Fibroblast of lung (primary cell): ENCODE measurements around the gene ACVR1B. TPM values are rescaled to one million over a fixed set of nuclear protein-coding genes. Genes with fewer than 3 reads are reported as not detected.

Source experiments
- DNase-seq, 2 donors: peaks; one replicate each; pipeline versions ENCODE4 v3.0.0 to v3.0.0-alpha.2; 2010; ENCODE audit warnings: low read depth in 2 of 2
- H2AFZ ChIP-seq: 2 replicates; pipeline ENCODE4 v1.5.1; 2012; ENCODE audit warnings: low read length, control low read depth, inconsistent platforms
- H3K27ac ChIP-seq: 2 replicates; pipeline ENCODE4 v1.5.1; 2011; ENCODE audit warnings: low read length, control low read depth; ENCODE audit not compliant: insufficient read depth
- H3K27me3 ChIP-seq: 2 replicates; pipeline ENCODE4 v1.5.1; 2011; ENCODE audit warnings: mild to moderate bottlenecking, low read length; ENCODE audit not compliant: control insufficient read depth, insufficient read depth
- H3K36me3 ChIP-seq: 2 replicates; pipeline ENCODE4 v1.5.1; 2011; ENCODE audit warnings: low read length; ENCODE audit not compliant: control insufficient read depth, insufficient read depth
- H3K4me1 ChIP-seq: 2 replicates; pipeline ENCODE4 v1.5.1; 2011; ENCODE audit warnings: low read length; ENCODE audit not compliant: control insufficient read depth, insufficient read depth; ENCODE audit errors: extremely low read depth
- H3K4me2 ChIP-seq: 2 replicates; pipeline ENCODE4 v1.5.1; 2011; ENCODE audit warnings: low read length, control low read depth; ENCODE audit not compliant: insufficient read depth; ENCODE audit errors: extremely low read depth
- H3K4me3 ChIP-seq, 4 experiments: fragments of 200-600 bp in 1 of 4; sonication (generic) in 1 of 4; replicated peaks in 1 of 4; 2 replicates each; pipeline ENCODE4 v1.5.1; 2011 to 2016; ENCODE audit warnings: low read length in 4 of 4, low read depth in 3 of 4, mild to moderate bottlenecking in 3 of 4, control low read depth in 2 of 4, inconsistent platforms in 1 of 4, mixed read lengths in 1 of 4; ENCODE audit not compliant: insufficient read depth in 1 of 4; ENCODE audit errors: control extremely low read depth in 1 of 4
- H3K79me2 ChIP-seq: 2 replicates; pipeline ENCODE4 v1.5.1; 2012; ENCODE audit warnings: mild to moderate bottlenecking, low read length, inconsistent platforms; ENCODE audit not compliant: control insufficient read depth, insufficient read depth
- H3K9ac ChIP-seq: 2 replicates; pipeline ENCODE4 v1.5.1; 2011; ENCODE audit warnings: mild to moderate bottlenecking, low read length, control low read depth; ENCODE audit not compliant: insufficient read depth
- H3K9me3 ChIP-seq: 2 replicates; pipeline ENCODE4 v1.5.1; 2012; ENCODE audit warnings: low read depth, low read length; ENCODE audit not compliant: control insufficient read depth, insufficient read depth
- H4K20me1 ChIP-seq: 2 replicates; pipeline ENCODE4 v1.5.1; 2011; ENCODE audit warnings: low read length; ENCODE audit not compliant: control insufficient read depth, insufficient read depth; ENCODE audit errors: extremely low read depth
- EZH2 ChIP-seq: IDR thresholded peaks from 2 replicates; pipeline ENCODE4 v1.5.1; 2012; ENCODE audit warnings: low read length, control low read depth, mild to moderate bottlenecking; ENCODE audit errors: missing control alignments
- polyA plus RNA-seq, 2 donors: library from polyadenylated mRNA; depleted of rRNA in 1 of 2; stranded (reverse) in 1 of 2; unstranded in 1 of 2; fragments of >200 nt; gene quantifications; 2 replicates each; pipeline ENCODE4 v1.2.1, GENCODE V29; 2011 to 2012; ENCODE audit warnings: missing spikeins in 1 of 2
- total RNA-seq: library from RNA; depleted of rRNA; stranded (reverse); fragments of >200 nt; gene quantifications from 2 replicates; pipeline ENCODE4 v1.2.1, GENCODE V29; 2014
- TF ChIP-seq, protein P1 (sequence below), 2 donors: IDR thresholded peaks in 1 of 2; conservative IDR thresholded peaks in 1 of 2; 1 replicate in 1 of 2; 2 replicates in 1 of 2; pipeline ENCODE4 v1.5.1; 2011 to 2012; ENCODE audit warnings: low read length in 2 of 2, control low read depth in 1 of 2, inconsistent platforms in 1 of 2, low read depth in 1 of 2, mild to moderate bottlenecking in 1 of 2

Gene ACVR1B
- total and polyA plus RNA-seq, 2 donors (not counting 1 experiment from before 2014, with no cell fraction given), result 12.4 to 13.6 TPM

DNA sequence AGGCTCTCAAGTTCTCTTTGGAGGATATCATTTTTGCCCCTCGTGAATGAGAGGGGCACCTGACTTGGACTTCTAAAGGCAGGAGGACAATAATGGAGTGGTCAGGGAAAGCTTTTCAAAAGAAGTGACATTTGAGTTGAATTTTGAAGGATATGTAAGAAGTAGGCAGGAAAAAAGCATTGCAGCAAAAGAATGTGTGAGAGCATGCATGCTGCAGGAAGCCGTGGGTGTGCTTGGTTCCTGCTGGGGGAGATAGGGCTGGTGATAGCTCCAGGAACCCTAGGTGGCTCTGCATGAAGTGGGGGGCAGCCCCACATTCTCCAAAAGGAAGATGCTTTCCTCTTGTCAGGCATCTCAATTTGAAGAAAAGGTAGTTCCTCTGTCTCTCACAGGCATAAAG lies 23.1 kb downstream of the ACVR1B start:
- no peak overlapping the region for H2AFZ ChIP-seq
- no peak overlapping the region for H3K4me3 ChIP-seq
- no peak for DNase-seq
- H3K36me3 ChIP-seq, result peaks cover 12% of the 10 kb centered on the region
- no peaks in the 10 kb centered on the region for H4K20me1 ChIP-seq
- peaks cover 13% of the 10 kb centered on the region for H3K4me1 ChIP-seq
- H3K4me2 ChIP-seq, result no peak overlapping the region
- peaks cover 4% of the 10 kb centered on the region for H3K79me2 ChIP-seq
- no peak overlapping the region for H3K9ac ChIP-seq
- TF ChIP-seq, protein P1, sequence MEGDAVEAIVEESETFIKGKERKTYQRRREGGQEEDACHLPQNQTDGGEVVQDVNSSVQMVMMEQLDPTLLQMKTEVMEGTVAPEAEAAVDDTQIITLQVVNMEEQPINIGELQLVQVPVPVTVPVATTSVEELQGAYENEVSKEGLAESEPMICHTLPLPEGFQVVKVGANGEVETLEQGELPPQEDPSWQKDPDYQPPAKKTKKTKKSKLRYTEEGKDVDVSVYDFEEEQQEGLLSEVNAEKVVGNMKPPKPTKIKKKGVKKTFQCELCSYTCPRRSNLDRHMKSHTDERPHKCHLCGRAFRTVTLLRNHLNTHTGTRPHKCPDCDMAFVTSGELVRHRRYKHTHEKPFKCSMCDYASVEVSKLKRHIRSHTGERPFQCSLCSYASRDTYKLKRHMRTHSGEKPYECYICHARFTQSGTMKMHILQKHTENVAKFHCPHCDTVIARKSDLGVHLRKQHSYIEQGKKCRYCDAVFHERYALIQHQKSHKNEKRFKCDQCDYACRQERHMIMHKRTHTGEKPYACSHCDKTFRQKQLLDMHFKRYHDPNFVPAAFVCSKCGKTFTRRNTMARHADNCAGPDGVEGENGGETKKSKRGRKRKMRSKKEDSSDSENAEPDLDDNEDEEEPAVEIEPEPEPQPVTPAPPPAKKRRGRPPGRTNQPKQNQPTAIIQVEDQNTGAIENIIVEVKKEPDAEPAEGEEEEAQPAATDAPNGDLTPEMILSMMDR (conservative IDR thresholded peaks at IDR 0.05 in 1 of 2, IDR thresholded peaks at IDR 0.05 in 1 of 2; ENCODE audit: low read depth in 1 of 2, low read length in 2 of 2), result no peak
- no peak for TF ChIP-seq EZH2
- H3K27ac ChIP-seq, result no peak overlapping the region
- H3K27me3 ChIP-seq, result no peaks in the 10 kb centered on the region
- H3K9me3 ChIP-seq, result no peaks in the 10 kb centered on the region

DNA sequence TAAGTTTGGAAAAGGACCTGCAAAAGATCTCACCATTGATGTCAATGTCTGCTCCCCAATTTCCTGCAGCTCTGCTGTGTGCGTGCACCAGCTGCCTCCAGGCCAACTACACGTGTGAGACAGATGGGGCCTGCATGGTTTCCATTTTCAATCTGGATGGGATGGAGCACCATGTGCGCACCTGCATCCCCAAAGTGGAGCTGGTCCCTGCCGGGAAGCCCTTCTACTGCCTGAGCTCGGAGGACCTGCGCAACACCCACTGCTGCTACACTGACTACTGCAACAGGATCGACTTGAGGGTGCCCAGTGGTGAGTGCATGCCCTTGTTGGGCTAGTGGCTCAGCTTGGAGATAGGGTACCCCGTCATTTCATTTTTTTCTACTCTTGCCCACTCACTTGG lies 23.7 kb downstream of the ACVR1B start:
- Histone ChIP-seq H3K9ac (no peak overlapping the region), H3K4me3 (no peak overlapping the region), H3K9me3 (no peaks in the 10 kb centered on the region), H3K36me3 (peaks cover 12% of the 10 kb centered on the region), H3K4me1 (peaks cover 13% of the 10 kb centered on the region), H3K4me2 (no peak overlapping the region), H3K27ac (no peak overlapping the region), H3K27me3 (no peaks in the 10 kb centered on the region), H2AFZ (no peak overlapping the region), H4K20me1 (no peaks in the 10 kb centered on the region), H3K79me2 (peaks cover 4% of the 10 kb centered on the region)
- TF ChIP-seq, protein P1 (conservative IDR thresholded peaks at IDR 0.05 in 1 of 2, IDR thresholded peaks at IDR 0.05 in 1 of 2; ENCODE audit: low read depth in 1 of 2, low read length in 2 of 2), result no peak
- TF ChIP-seq EZH2, result no peak
- DNase-seq, result no peak

DNA sequence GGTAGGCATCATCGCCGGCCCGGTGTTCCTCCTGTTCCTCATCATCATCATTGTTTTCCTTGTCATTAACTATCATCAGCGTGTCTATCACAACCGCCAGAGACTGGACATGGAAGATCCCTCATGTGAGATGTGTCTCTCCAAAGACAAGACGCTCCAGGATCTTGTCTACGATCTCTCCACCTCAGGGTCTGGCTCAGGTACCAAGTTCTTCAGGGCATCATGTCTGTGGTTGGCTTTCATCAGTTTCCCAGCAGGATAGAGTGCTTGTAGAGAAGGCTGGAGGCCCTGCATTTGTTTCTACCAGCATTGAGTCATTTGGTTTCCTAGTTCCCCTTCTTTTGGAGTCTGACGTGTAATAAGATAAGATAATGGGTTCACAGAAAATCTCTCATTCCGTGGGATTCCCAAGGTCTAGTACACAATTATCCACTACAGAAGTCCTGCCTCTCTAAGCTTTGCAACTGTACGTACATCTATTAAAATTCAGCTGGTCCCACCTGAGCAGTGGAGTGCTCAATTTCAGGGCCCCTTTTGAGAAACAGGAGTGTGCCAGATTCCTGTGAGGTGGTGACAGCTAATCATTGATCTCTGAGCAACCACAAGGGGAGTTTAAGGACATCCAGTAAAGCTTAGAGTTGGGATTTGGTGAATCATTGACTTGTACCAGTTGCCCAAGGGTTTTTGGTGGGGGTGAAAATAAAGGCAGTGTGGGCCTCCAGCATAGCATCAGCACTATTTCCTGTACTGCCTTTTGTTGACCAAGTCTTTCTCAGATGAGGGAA lies 25.1 kb downstream of the ACVR1B start:
- peaks cover 11% of the 10 kb centered on the region for H3K4me1 ChIP-seq
- no peak overlapping the region for H3K4me3 ChIP-seq
- no peaks in the 10 kb centered on the region for H3K27me3 ChIP-seq
- no peak overlapping the region for H3K4me2 ChIP-seq
- H3K9ac ChIP-seq, result no peak overlapping the region
- H3K27ac ChIP-seq, result no peak overlapping the region
- no peaks in the 10 kb centered on the region for H3K9me3 ChIP-seq
- peaks cover 13% of the 10 kb centered on the region for H3K36me3 ChIP-seq
- no peaks in the 10 kb centered on the region for H4K20me1 ChIP-seq
- H2AFZ ChIP-seq, result no peak overlapping the region
- peaks cover 4% of the 10 kb centered on the region for H3K79me2 ChIP-seq
- peak; percentile 23 to 76 for DNase-seq
- TF ChIP-seq, protein P1 (conservative IDR thresholded peaks at IDR 0.05 in 1 of 2, IDR thresholded peaks at IDR 0.05 in 1 of 2; ENCODE audit: low read depth in 1 of 2, low read length in 2 of 2), result no peak
- no peak for TF ChIP-seq EZH2
